ENCODE measurements around the gene CLDN18.

Gene CLDN18

GRCh38 chr3:138027821-138028220, 17.9 kb downstream of the CLDN18 start:
- no peak for DNase-seq

GRCh38 chr3:138030734-138031280, 20.8 kb downstream of the CLDN18 start:
- DNase-seq, result no peak

- DNase-seq, result no peak
Measured at GRCh38 chr3:138031536-138031935, 21.6 kb downstream of the CLDN18 start.

GRCh38 chr3:138032567-138032966, 22.6 kb downstream of the CLDN18 start:
- no peak for DNase-seq

GRCh38 chr3:138033202-138033691, 23.3 kb downstream of the CLDN18 start:
- DNase-seq, result no peak

GRCh38 chr3:138034918-138035317, 25.0 kb downstream of the CLDN18 start:
- no peak for DNase-seq

GRCh38 chr3:138036572-138036971, 26.6 kb downstream of the CLDN18 start:
- DNase-seq, result no peak

- DNase-seq, result no peak
Measured at GRCh38 chr3:138038725-138039462, 28.9 kb downstream of the CLDN18 start.

GRCh38 chr3:138042043-138042442, 32.1 kb downstream of the CLDN18 start:
- DNase-seq, result no peak

GRCh38 chr3:138043266-138044029, 33.5 kb downstream of the CLDN18 start:
- DNase-seq, result no peak

- no peak for DNase-seq
Measured at GRCh38 chr3:138046085-138046484, 36.1 kb downstream of the CLDN18 start.

- DNase-seq, result no peak
Measured at GRCh38 chr3:138046955-138047354, 37.0 kb downstream of the CLDN18 start.

- DNase-seq, result no peak
Measured at GRCh38 chr3:138047596-138048158, 37.7 kb downstream of the CLDN18 start.

GRCh38 chr3:138049157-138049919, 39.4 kb downstream of the CLDN18 start:
- DNase-seq, result no peak

GRCh38 chr3:138051947-138052802, 42.2 kb downstream of the CLDN18 start:
- no peak for DNase-seq

- DNase-seq, result no peak
Measured at GRCh38 chr3:138054057-138054456, 44.1 kb downstream of the CLDN18 start.

- no peak for DNase-seq
Measured at GRCh38 chr3:138057384-138057783, 47.4 kb downstream of the CLDN18 start.

GRCh38 chr3:138059261-138059660, 49.3 kb downstream of the CLDN18 start:
- no peak for DNase-seq

GRCh38 chr3:138060792-138061191, 50.8 kb downstream of the CLDN18 start:
- DNase-seq, result no peak

- DNase-seq, result no peak
Measured at GRCh38 chr3:138062037-138062436, 52.1 kb downstream of the CLDN18 start.

GRCh38 chr3:138062626-138063025, 52.7 kb downstream of the CLDN18 start:
- no peak for DNase-seq

GRCh38 chr3:138063416-138063815, 53.5 kb downstream of the CLDN18 start:
- no peak for DNase-seq
